GM15510 (cell line): ENCODE data around the gene PMP22.

Experiments used
- POLR2A ChIP-seq: IDR thresholded peaks from 3 replicates; pipeline ENCODE4 v1.6.1; 2011; ENCODE audit warnings: borderline replicate concordance; ENCODE audit not compliant: insufficient read length; ENCODE audit errors: extremely low read depth

Gene PMP22

DNA sequence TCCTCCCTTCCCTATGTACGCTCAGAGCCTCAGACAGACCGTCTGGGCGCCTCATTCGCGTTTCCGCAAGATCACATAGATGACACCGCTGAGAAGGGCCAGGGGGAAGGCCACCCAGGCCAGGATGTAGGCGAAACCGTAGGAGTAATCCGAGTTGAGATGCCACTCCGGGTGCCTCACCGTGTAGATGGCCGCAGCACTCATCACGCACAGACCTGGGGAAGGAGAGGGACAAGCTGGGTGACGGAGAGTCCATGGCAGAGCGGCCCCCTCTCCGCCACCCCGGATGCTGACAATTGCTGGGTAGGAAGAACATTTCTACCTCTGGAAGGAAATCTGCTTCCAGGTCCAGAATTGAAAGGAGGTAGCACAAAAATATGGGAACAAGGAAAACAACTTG is 34.3 kb downstream of the PMP22 start:
- no peak for TF ChIP-seq POLR2A

DNA sequence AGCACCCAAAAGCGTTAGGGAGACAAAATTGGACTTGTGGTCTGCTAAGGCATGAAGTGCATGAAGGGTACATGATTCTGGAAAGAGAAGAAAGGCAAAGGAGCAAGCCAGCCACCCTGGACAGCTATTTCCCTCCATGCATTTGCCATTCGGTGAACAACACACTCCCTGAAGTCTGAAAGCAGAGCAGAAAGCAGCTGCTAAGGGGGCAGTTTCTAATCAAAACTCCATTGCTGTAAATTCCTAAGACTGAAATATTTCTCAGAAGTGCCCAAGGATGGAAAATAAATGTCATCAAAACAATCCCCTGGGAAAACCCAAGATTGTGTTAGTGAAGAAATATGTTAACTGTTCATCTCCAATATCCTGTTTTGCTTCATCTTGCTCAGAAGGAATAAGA is 44.3 kb downstream of the PMP22 start:
- no peak for TF ChIP-seq POLR2A

DNA sequence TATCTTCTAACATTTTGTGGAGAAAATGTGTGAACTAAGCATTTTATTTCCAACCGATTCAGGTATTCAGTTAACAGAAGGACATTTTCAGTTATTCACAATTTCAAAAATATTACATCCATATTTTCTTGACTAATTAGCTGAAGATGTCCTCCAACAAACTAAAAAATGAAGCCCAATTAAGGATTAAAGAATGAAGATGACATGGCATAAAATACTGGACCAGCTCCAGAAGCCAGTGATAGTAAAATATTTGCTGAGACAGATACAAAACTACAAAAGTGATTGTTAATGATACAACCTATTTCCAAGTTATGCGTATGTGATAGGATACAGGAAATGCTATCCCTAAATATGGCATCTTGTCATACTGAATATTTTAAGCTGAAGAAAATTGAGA is 48.6 kb downstream of the PMP22 start:
- TF ChIP-seq POLR2A, result no peak

DNA sequence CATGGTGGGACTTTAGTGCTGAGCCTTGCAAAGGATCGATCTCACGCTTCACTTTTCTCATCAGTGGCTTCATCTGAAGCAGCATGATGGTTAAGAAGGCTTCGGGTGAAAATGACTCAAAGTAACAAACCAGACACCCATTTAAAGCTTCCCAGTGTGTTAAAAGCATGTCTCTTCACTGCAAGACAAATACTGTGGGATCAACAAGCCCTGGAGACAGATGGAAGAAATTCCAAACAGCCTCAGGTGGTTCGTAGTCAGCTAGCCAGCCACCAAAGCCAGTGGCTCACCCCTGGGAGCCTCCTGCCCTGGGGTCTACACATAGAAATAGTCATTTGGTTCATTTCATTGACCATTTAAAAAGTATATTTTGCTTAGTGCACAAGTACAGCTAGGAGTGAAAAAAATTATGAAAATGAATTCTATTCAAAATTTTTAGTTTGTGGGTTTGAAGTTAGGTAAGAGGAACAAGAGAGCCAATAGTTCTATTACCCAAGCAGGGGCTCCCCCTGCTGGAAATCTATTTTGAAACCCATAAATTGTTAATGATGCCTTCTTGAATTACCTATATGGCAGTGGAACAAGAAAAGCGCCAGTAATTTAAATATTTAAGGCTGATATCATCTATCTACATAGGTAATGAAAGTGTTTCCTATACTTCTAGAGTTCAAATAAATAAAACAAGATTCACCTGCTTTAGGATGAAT is 51.6 kb downstream of the PMP22 start:
- no peak for TF ChIP-seq POLR2A

DNA sequence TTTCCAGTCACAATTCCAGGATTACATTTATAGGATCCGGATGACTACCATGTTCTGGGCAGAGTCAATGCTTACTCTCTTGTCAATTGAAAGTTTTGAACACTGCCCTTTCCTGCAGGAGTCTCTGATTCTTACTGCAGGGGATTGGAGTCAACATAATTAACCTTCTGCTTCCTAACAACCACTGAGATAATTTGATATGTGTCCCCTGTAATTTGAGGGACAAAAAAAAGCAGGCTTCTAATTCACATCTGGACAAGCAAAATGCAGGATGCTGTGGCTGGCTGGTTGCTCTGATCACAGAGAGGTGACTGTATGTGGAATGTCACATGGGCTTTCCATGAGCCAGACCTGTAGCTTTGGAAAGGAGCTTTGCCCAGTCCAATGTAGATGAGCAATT is 54.9 kb downstream of the PMP22 start:
- TF ChIP-seq POLR2A, result no peak

DNA sequence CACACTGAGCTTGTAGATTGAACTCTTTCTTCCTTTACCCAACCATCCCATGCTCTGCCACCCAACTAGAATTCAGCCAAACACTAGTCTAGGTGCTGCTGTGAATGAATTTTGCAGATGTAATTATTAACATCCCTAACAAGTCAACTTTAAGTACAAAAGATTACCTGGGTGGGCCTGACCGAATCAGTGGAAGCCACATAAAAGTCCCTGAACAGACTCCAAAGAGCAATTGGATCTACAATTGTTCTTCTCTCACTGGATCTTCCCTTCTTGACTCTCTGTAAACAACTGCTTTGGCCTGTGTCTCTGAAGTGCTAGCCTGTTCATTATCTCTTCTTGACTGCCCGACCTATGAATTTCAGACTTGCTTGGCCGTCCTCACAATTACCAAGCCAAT is 67.9 kb downstream of the PMP22 start:
- TF ChIP-seq POLR2A, result no peak

DNA sequence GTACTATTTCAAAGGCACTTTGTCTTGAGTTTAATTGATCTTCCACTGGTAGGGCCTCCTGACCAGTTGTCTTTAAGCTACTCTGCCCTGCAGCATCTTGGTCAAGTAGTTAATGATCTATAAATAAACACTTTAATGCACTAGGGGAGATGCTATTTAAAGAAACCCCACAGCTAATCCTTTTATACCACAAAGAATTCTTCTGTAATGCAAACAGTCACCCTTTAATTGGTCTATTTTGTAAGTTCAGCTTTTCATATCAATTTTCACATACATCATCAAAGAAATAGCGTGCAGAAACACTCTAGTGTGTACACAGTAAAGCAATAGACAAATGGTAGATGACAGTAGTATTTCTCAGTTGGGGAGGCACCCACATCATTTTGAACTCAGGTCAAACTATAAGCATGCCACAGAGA is 70.3 kb downstream of the PMP22 start:
- TF ChIP-seq POLR2A, result no peak

DNA sequence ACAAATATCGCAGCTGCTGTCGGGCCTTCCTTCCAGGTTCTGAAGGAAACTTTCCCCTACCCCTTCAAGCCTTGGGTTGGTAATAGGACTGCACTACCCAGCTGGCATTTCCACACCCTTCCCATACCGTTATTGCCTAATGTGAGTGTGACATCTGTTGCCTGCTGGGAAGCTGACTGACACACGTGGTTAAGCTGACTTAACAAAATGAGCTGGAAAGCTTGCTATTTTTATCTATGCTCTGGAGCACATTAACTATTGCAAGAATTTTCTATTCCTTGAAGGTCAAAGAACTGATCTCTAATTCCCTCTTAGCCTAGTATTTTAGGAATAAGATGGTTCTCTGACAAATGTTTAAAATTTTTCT is 79.5 kb downstream of the PMP22 start:
- no peak for TF ChIP-seq POLR2A

DNA sequence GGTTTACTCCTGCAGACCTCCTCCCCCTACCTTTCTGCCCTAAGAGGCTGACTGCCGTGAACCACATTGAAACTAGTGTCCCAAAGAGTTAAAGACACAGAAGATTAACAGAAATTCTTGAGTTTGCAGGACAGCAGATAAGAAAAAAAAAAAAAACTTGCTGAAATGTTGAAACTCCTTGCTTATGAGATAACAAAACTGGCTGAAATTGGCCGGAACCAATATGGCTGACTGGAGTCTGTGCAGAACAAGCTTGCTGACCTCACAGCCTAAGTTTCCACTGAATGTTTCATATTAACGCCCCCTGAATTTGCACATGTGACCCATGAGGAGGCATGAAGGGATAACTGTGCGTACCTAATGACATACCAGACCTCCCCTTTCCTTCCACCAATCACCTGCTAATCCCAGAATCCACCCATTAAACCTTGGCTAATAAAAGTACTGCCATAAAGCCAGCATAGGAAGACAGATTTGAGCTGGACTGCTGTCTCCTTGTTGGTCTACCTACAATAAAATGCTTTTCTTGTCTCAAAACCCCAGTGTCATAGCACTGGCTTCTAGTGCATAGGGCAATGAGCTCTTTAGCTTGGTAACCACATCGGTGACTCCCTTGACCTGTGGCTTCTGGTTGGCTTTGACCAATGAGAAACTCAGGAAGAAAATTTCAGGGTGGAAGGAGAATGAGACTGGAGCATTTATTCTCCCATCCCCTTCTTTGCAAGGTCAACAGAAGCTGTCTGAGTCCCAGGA is 80.1 kb downstream of the PMP22 start:
- TF ChIP-seq POLR2A, result no peak

DNA sequence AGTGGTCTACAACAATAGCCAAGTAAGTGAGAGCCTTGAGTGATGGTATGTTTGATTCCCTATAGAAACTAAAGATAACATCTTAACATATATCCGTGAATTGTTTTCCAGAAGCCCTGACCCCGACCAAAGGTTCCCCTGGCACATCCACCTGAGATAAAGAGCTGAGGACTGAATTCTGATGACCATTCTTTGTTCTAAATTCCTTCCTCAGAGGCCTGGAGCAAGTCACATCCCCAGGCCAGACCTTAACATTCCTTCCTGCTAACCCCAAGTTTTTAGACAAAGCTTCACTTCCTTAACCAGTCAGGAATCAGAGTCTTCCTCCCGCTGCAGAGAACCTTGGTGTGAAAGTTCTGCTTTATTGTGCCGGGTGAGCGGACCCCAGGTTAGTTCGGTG is 83.3 kb downstream of the PMP22 start:
- no peak for TF ChIP-seq POLR2A

DNA sequence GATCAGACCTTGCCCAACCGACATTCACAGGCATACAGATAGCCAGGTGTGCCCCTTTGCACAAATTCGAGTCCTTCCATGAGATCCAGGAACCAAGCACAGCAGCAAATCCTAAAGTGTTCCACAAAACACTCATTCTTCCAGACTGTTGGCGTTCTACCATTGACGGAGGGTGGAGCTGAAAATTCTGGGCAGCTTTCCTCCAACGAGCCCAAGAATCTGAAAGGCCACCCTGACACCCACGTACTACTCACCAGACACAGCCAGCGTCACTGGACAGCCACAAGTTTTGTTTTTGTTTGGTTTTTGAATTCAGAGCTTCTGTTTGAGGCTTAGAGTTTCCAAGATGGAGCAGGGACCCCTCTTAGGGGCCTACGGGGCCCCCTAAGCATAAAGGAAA is 83.8 kb downstream of the PMP22 start:
- TF ChIP-seq POLR2A, result no peak

DNA sequence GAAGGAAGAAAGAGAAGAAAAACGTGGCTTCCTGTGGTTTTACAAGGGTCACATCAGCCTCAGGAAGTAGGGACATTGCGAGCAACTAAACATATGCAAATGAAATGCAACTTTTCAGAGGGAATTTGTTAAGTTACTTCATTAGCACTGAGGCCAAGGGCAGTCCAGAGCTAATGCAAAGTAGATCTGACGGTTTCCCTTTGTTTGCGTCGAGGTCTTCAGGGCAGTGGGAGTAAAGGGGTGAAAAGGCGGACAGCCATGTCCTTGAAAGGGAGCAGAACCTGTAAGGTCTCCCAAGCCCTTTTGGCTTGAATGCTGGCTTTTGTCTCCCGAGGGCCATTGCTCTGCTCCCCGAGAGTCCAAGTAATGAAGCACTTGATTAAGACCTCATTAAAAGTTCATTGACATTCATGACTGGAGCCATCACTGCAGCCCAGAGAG is 85.0 kb downstream of the PMP22 start:
- no peak for TF ChIP-seq POLR2A
